ENCODE results near the gene INSR. TPM values are rescaled to one million over a fixed set of nuclear protein-coding genes. Genes with fewer than 3 reads are reported as not detected.

Gene INSR
- total RNA-seq, 1 donor from 2014 or later, result 14.1 TPM

- H3K27ac Mint-ChIP-seq (ENCODE audit: unreplicated experiment), result no peak overlapping the region
- no peaks in the 10 kb centered on the region for H3K27me3 Mint-ChIP-seq (ENCODE audit: low read depth)
- peaks cover 65% of the 10 kb centered on the region for H3K36me3 Mint-ChIP-seq (ENCODE audit: low read depth)
- peaks cover 14% of the 10 kb centered on the region for H3K9me3 Mint-ChIP-seq
- no peaks in the 10 kb centered on the region for H3K4me1 Mint-ChIP-seq
- no peak for TF ChIP-seq CTCF (conservative IDR thresholded peaks at IDR 0.05)
- DNase-seq (ENCODE audit: low read depth, low spot score), result no peak
- H3K4me3 Mint-ChIP-seq, result no peak overlapping the region
These were observed 205.2 kb downstream of the INSR start for GRCh38 chr19:7088999-7089398.

GRCh38 chr19:7083076-7083956 lies 210.9 kb downstream of the INSR start:
- H3K27ac Mint-ChIP-seq (ENCODE audit: unreplicated experiment), result no peak overlapping the region
- peaks cover 24% of the 10 kb centered on the region for H3K9me3 Mint-ChIP-seq
- peaks cover 81% of the 10 kb centered on the region for H3K36me3 Mint-ChIP-seq (ENCODE audit: low read depth)

GRCh38 chr19:7078008-7078407 lies 216.2 kb downstream of the INSR start:
- DNase-seq (ENCODE audit: low read depth, low spot score), result no peak
- Mint-ChIP-seq H3K27me3 (ENCODE audit: low read depth) (peaks cover 2% of the 10 kb centered on the region), H3K27ac (ENCODE audit: unreplicated experiment) (no peak overlapping the region), H3K4me1 (no peaks in the 10 kb centered on the region), H3K9me3 (peaks cover 23% of the 10 kb centered on the region), H3K36me3 (ENCODE audit: low read depth) (peaks cover 81% of the 10 kb centered on the region), H3K4me3 (peak overlapping the region; percentile 12)
- TF ChIP-seq CTCF (conservative IDR thresholded peaks at IDR 0.05), result no peak

More at GRCh38 chr19:7083076-7083956, 210.9 kb downstream of the INSR start:
- DNase-seq (ENCODE audit: low read depth, low spot score), result no peak
- peak overlapping the region; percentile 58 for H3K4me3 Mint-ChIP-seq
- H3K4me1 Mint-ChIP-seq, result no peaks in the 10 kb centered on the region
- peaks cover 4% of the 10 kb centered on the region for H3K27me3 Mint-ChIP-seq (ENCODE audit: low read depth)
- TF ChIP-seq CTCF (conservative IDR thresholded peaks at IDR 0.05), result no peak

GRCh38 chr19:7076151-7076550 lies 218.1 kb downstream of the INSR start:
- no peak for TF ChIP-seq CTCF (conservative IDR thresholded peaks at IDR 0.05)
- Mint-ChIP-seq H3K36me3 (ENCODE audit: low read depth) (peaks cover 70% of the 10 kb centered on the region), H3K27me3 (ENCODE audit: low read depth) (no peaks in the 10 kb centered on the region), H3K9me3 (peaks cover 17% of the 10 kb centered on the region), H3K4me1 (peaks cover 4% of the 10 kb centered on the region), H3K27ac (ENCODE audit: unreplicated experiment) (no peak overlapping the region), H3K4me3 (no peak overlapping the region)
- DNase-seq (ENCODE audit: low read depth, low spot score), result no peak

GRCh38 chr19:7074705-7075282 lies 219.4 kb downstream of the INSR start:
- TF ChIP-seq CTCF (conservative IDR thresholded peaks at IDR 0.05), result no peak
- Mint-ChIP-seq H3K4me3 (no peak overlapping the region), H3K36me3 (ENCODE audit: low read depth) (peaks cover 56% of the 10 kb centered on the region), H3K27me3 (ENCODE audit: low read depth) (no peaks in the 10 kb centered on the region), H3K27ac (ENCODE audit: unreplicated experiment) (no peak overlapping the region), H3K9me3 (peaks cover 14% of the 10 kb centered on the region), H3K4me1 (peaks cover 4% of the 10 kb centered on the region)
- no peak for DNase-seq (ENCODE audit: low read depth, low spot score)
